GM21529 (cell line): Measurements from ENCODE around the gene CARS2.
A peak's percentile ranks its signal among the peaks of the same experiment; 100 is the strongest.
"Not testable (repeated sequence)": the region's sequence is repeated elsewhere in the genome, so short reads cannot be mapped to it uniquely, and the experiment has no call there.

Source experiments
- ATAC-seq: cut with Tn5 transposase; IDR thresholded peaks from one replicate; pipeline ENCODE4 v1.9.1; 2021; ENCODE audit not compliant: unreplicated experiment

Gene CARS2

DNA sequence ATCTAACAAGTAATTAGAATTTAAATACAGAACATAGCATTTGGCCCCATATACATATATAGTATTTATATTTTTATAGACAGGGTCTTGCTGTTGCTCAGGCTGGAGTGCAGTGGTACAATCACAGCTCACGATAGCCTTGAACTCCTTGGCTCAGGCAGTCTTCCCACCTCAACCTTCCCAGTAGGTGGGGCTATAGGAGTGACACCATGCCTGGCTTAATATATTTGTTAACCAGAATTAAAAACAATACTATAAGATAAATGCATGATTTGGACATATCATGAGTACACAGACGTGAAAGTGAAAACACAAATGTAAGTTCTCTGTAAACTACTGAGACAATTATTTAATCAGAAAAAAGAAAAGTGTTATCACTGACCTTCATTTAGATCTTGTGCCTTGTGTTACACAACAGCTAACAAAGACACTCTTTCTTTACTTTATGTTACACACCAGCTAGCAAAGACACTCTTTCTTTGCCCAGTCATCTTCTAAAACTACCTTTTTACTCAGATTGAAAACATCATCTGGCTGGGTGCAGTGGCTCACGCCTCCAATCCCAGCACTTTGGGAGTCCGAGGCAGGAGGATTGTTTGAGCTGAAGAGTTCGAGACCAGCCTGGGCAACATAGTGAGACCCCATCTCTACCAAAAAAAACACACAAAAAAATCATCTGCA lies 22.6 kb downstream of the CARS2 start:
- no peak for ATAC-seq

DNA sequence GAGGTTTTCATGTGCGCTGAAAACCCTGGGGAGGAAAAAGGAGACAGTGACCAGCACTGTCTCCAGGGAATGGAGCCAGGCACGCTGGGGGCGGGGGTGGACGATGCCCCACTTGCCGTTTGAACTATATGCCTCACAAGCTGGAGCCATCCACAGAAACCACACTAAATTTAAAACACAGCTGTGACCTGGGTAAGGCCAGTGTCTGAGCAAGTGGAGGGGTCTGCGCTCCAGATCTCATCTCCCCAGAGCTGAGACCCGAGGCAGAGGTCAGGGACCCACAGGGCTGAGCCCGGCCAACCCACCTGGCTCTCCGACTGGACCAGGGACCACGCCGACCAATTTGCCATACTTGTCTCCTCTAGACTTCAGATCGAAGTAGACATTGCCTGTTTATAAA lies 23.2 kb downstream of the CARS2 start:
- no peak for ATAC-seq

DNA sequence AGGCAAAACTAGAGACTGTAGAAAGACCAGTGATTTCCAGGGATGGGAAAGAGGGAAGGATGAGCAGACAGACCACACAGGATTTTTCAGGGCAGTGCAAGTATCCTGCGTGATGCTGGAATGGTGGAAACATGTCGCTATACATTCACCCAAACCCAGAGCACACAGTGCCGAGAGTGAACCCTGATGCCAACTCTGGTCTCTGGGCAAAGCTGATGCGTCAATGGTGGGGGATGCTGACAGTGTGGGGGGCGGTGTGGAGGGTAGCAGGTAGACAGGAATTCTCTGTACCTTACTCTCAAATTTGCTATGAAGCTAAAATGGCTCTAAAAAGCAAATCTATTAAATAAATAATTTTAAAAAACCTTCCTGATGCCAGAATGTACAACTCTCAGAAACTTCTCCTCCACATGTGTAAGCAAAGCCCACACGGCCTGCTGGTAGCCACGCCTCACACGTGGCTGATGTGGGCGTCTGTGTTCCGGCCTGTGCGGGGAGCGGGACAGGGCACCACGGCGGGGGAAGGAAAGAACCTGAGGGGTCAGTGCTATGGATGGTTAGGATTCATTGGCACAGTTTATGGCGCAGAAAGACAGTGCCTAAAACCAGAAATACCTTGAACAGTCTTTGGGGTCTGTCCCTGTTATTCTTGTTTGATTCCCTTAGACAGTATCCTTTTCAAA lies 23.9 kb downstream of the CARS2 start:
- no peak for ATAC-seq

DNA sequence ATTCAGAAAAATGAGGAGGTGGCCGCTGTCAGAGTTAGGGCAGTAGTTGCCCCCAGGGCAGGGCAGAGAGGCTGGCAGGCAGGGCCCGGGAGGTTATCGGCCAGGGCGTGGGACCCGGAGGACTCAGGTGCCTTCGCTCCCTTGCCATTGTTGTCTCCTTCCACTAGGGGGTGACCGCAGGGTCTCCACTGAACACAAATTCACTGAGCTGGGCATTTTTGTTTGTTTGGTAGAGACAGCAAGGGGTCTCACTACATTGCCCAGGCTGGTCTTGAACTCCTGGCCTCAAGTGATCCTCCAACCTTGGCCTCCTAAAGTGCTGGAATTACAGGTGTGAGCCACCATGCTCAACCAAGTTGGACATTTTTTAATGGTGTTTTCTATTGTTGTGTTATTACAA lies 25.1 kb downstream of the CARS2 start:
- no peak for ATAC-seq

DNA sequence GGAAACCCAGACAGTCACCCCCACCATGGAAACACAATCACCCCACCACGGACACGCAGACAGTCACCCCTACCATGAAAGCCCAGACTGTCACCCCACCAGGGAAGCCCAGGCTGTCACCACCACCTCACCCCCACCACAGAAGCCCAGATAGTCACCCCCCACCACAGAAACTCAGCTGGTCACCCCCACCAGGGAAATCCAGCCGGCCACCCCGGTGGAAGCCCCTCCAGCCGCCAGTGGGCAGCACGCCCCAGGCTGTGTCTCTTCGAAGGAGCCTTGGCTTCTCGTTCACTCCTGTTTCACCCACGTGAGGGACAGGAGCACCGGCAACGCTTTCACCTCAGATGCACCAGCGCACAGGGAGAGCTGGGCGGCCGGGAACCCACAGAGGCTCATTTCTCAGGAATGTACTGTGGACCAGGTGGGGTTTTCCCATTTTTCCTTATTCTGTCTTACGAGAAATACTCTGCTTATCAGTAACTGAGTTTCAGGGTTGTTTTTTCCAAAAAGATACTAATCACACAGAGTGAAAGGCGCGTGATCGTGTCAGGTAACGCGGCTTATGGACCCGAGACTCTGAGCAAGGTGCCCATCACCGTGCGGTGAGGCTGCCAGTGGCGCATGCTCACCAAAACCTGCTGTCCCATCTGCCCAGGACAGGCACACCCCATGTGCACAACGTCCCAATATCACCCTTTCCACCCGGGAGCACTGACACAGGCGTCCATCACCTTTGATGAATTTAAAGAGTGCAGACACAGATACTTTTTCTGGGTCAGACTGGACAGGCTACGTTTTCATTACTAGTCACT lies 28.0 kb downstream of the CARS2 start:
- ATAC-seq = no peak

DNA sequence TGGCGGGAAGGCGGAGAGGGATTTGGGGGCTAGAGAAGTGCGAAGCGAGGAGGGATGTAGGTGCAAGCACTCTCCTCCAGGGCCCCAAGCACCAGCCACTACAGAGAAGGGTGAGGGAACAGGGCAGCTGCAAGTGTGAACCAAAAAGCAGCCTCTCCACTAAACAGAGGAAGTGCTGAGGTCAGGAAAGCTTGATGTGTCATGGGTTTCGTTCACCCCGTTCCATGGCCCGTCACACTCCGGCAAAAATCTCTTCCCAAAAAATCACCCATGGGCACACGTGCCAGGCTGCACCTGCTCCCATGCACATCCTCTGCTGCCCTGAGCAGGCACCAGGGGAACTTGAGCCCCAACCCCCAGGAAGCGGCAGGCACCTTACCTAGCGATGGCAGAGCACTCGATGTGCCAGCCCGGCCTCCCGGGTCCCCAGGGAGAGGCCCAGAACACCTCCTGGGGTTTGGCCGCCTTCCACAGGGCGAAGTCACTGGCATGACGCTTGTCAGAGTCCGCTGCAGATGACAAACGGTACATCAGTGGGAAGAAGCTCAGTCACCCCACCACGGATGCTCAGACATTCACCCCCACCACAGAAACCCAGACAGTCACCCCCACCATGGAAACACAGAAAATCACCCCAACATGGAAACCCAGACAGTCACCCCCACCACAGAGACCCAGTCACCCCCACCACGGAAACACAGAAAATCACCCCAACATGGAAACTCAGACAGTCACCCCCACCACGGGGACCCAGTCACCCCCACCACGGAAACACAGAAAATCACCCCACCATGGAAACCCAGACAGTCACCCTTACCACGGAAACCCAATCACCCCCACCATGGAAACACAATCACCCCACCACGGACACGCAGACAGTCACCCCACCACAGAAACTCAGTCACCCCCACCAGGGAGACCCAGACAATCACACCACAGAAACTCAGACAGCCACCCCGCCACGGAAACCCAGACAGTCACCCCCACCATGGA lies 29.0 kb downstream of the CARS2 start:
- ATAC-seq = peak; percentile 73

DNA sequence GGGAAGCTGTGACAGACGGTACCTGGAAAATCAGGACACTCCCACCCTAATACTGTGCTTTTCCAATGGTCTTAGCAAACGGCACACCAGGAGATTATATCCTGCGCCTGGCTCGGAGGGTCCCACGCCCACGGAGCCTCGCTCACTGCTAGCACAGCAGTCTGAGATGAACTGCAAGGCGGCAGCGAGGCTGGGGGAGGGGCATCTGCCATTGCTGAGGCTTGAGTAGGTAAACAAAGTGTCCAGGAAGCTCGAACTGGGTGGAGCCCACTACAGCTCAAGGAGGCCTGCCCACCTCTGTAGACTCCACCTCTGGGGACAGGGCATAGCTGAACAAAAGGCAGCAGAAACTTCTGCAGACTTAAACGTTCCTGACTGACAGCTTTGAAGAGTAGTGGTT lies 36.1 kb downstream of the CARS2 start:
- not testable (repeated sequence) for ATAC-seq

DNA sequence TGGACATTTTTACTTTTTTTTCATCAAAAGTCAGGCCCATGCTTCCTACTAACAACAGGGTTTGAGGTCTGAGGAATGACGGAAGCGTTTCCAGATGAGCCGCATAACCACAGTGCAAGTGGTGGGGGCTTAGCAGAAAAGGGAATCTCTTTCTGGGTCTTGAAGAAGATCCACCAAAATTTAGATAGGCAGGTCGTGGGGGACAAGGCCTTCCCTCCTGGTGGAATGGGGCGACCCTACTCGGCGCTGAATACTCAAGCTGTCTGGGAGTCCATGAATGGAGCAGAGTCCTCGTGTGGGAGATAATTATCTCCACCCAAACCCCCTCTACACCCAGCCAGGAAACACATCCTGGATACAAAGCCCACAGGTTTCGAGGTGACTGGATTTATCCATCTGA lies 36.9 kb downstream of the CARS2 start:
- no peak for ATAC-seq

DNA sequence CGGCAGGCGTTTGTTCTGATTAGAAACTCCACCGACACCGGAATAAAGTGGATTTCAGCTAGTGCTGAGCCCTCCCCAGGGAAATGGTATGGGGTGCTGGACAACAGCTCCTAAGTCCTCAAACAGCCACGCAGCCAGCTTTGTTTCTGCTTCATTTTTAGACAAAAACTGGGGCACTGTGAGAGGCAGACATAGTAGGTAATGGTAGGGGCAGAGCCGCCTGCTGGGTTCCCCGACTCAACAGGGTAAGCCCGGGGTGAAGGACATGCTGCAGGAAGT lies 39.7 kb downstream of the CARS2 start:
- ATAC-seq = no peak

DNA sequence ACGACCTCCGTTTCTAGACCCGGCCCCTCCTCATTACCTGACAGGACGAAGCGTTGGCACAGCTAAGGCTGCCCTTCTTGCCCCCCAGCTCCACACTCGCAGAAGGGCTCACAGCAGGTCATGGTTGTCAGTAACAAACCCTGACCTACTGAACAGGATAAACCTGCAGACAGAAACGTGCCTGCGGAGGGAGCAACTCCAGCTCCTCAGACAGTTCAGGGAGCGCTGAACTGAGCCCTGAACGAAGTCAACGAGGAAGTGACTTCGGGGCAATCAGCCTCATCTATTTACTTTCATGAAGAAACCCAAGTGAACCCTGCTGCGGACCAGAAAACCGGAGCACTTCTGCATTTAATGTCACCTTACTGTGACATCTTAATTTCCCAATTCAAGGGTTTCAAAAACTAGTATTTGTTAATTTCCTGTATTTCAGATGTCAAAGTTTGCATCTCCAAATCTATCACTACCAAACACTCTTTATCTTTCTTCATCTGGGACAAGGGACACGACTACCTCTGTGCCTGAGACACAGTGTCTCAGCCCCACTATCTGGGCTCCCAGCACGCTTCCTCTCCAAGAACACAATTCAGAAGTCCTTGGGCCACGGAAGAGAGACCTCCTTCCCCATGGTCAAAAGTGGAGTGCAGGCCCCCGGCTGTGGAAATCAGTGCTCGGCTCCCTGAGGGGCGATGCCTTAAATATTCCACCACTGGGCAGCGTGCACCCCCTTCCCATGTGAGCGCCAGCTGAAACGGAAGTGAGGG lies 40.2 kb downstream of the CARS2 start:
- no peak for ATAC-seq

DNA sequence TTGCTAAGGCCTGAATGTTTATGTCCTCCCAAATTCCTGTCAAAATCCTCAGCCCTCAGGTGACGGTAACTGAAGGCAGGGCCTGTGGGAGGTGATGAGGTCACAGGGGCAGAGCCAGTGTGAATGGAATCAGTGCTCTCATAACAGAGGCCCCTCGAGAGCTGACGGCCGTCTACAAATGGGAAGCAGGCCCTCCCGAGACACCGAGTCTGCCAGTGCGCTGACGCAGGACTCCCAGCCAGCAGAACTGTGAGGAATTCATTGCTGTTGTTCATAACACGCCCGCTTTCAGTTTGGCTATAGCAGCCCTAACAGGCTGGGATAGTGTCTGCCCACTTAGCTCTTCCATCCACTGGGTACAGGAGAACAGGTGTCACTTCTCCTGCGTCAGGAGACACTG lies 41.2 kb downstream of the CARS2 start:
- ATAC-seq = no peak

DNA sequence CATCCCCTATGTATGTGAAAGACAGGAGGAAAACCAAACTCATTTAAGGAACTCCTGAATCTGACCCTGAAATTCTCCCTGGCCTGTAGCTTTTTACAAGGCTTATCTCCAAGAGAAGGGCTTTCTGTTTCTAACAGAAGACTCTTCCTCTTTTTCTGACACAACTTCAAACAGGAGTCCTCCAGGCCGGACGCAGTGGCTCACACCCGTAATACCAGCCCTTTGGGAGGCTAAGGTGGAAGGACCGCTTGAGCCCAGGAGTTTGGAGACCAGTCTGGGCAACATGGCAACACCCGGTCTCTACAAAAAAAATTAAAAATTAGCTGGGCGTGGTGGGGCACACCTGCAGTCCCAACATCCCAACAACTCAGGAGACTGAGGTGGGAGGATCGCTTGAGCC lies 41.9 kb downstream of the CARS2 start:
- no peak for ATAC-seq

DNA sequence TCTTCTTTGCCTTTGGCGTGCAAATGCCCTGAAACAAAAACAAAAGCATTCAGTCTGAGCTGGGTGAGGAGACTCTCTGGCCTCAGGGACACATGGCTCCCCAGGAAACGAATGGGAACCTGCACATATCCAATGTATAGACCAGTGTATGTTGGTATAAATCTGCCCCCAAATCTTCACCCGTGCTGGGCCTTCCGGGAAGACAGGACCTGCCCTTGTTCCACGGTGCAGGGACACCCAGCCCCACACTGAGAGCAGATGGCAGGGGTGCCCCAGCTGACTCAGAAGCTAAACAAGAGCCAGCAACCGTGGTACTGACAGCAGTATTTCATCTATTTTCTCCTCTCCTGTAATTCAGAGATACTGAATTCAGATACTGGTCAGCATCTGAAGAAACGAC lies 42.4 kb downstream of the CARS2 start:
- no peak for ATAC-seq

DNA sequence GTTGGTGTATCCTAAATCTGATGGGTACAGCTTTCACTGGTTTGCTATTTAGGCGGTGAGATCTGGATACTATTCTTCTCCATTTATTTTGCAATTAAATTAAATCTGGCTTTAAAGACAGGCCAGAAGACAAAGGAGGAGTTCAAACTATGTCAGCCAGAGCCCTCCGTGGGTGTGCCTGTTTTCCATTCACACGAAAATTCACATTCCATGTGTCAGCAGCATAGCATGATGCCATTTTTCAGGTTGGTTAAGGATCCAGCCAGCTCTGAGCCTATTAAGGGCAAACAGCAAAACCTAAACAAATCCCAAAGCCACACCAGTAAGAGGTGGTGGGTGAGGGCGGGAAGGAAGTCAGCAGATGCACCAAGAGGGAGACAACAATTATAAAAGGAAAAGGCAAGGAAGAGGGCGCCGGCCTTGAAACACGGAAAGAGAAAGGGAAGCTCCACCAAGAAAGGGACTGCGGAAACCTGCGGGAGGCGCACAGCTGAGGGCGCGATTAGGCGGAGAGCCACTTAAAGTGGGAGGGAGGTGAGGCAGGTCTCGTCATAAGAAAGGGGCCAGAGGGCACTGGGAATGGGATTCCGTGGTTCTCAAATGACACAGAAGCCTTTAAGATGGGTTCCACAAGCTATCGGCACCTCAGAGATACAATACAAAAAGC lies 43.0 kb downstream of the CARS2 start:
- ATAC-seq = no peak

DNA sequence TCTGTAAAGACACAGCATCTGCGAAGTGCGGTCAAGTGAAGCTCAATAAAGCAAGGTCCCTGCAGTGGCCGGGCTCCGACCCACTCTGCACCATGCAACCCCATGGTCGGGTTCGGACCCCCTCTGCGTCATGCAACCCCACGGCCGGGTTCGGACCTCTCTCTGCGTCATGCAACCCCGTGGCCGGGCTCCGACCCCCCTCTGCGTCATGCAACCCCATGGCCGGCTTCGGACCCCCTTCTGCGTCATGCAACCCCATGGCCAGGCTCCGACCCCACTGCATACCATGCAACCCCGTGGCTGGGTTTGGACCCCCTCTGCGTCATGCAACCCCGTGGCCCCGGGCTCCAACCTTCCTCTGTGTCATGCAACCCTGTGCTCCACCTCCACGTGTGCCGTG lies 43.8 kb downstream of the CARS2 start:
- ATAC-seq = no peak

DNA sequence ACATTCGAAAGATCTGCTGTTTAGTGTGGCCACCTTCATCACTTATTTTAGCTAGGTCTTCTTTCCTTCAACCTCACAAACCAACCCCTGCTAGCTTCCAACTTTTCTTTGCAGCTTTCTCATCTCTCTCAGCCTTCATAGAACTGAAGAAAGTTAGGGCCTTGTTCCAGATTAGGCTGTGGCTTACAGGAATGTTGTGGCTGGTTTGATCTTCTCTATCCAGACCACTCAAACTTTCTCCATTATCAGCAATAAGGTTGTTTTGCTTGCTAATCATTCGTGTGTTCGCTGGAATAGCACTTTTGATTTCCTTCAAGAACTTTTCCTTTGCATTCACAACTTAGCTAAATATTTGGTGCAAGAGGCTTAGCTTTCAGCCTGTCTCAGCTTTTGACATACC lies 44.7 kb downstream of the CARS2 start:
- no peak for ATAC-seq

DNA sequence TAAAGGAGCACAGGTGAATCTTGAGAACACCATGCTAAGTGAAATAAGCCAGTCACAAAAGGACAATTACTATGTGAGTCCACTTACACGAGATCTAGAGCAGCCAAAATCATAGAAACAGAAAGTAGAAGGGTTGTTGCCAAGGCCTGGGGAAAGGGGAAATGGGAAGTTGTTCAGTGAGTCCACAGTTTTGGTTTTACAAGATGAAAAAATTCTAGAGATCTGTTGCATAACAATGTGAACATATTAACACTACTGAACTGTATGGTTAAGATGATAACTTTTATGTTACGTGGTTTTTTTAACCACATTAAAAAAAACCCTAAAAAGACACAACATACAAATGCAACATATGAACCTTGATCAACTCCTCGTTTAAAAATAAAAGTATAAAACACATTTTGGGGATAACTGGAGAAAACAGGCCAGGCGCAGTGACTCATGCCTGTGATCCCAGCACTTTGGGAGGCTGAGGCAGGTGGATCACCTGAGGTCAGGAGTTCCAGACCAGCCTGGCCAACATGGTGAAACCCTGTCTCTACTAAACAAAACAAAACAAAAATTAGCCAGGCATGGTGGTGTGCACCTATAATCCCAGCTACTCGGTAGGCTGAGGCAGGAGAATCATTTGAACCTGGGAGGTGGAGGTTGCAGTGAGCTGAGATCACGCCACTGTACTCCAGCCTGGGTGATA lies 47.6 kb downstream of the CARS2 start:
- peak; percentile 92 for ATAC-seq

DNA sequence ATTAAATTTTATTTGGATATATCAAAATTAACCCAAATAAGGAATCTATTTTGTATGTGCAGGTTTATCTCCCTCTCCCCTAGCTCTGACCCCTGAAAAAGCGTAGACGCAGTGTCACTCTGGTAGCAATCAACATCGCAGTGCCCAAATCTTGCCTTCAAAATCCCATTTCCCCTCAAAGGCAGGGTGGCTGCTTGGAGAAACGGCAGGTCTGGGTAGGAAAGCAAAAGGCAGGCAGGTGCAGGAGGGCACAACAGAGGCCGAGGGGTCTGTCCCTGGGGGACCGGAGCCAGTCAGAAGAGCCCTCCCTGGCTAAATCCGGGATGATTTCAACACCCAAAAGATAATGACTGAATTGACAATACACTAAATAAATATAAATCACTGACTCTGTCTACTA lies 48.7 kb downstream of the CARS2 start:
- ATAC-seq = no peak

DNA sequence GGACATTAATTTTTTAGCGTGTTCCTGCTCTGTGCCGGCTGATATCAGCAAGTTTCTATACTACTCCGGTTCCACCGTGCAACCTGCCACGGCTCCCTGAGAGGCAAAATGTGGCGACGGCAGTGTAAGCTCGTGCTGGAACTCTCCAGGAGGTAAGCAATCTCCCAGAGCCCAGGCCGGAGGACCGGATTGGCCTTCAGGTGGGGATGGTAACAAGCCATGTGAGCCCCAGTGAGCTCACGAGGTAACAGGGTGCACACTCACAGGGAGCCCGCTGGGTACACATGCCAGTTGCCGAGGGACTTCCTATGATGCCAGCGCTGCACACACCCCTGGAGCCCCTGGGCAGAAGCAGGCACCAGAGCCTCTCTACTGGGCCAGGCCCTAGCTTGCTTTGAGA lies 52.1 kb downstream of the CARS2 start:
- no peak for ATAC-seq
